K562 (cell line): Measurements from ENCODE around the gene LAMB3. TPM values are rescaled to one million over a fixed set of nuclear protein-coding genes. Genes with fewer than 3 reads are reported as not detected.

Experiments used
- CBFA2T2 ChIP-seq: fragments of 450-650 bp; conservative IDR thresholded peaks from 2 replicates; pipeline ENCODE4 v1.6.1; 2017; ENCODE audit warnings: mild to moderate bottlenecking
- CTCF ChIP-seq, 3 experiments: IDR thresholded peaks in 2 of 3; conservative IDR thresholded peaks in 1 of 3; 2 replicates each; pipeline ENCODE4 v1.5.1; 2011 to 2012; ENCODE audit warnings: low read length in 3 of 3, mild to moderate bottlenecking in 3 of 3, control low read depth in 2 of 3, improper control_type of control experiment in 1 of 3, inconsistent platforms in 1 of 3, low read depth in 1 of 3, mixed read lengths in 1 of 3, moderate library complexity in 1 of 3; ENCODE audit not compliant: insufficient read depth in 2 of 3
- CTCFL ChIP-seq: IDR thresholded peaks from 2 replicates; pipeline ENCODE4 v1.6.1; 2011; ENCODE audit warnings: borderline replicate concordance, low read depth, mild to moderate bottlenecking, moderate library complexity, low read length; ENCODE audit not compliant: insufficient read depth, poor library complexity, severe bottlenecking
- ELF2 ChIP-seq: fragments of 250-450 bp; sonication (Bioruptor Pico); IDR thresholded peaks from 2 replicates; pipeline ENCODE4 v1.5.0; 2021; ENCODE audit warnings: mild to moderate bottlenecking
- FOSL1 ChIP-seq: fragments of 200-800 bp; sonication (Bioruptor generic); conservative IDR thresholded peaks from 2 replicates; pipeline ENCODE4 v1.6.1; 2016; ENCODE audit warnings: missing genetic modification characterization, missing compliant biosample characterization
- HMGN3 ChIP-seq: IDR thresholded peaks from 2 replicates; pipeline ENCODE4 v1.6.1; 2011; ENCODE audit warnings: borderline replicate concordance, low read depth, mild to moderate bottlenecking, mixed read lengths, low read length; ENCODE audit not compliant: insufficient read length; ENCODE audit errors: extremely low read depth
- L3MBTL2 ChIP-seq: fragments of 450-650 bp; IDR thresholded peaks from 2 replicates; pipeline ENCODE4 v1.6.1; 2016; ENCODE audit warnings: mild to moderate bottlenecking, moderate library complexity
- MYNN ChIP-seq, 2 experiments: sonication (generic); formaldehyde crosslinking in 1 of 2; IDR thresholded peaks; 2 replicates each; pipeline versions ENCODE4 v1.5.0 to v1.6.1; 2016 to 2020; ENCODE audit warnings: antibody characterized with exemption in 1 of 2, missing genetic modification reagents in 1 of 2
- NFE2 ChIP-seq: IDR thresholded peaks from 2 replicates; pipeline ENCODE4 v1.6.1; 2014; ENCODE audit warnings: antibody characterized with exemption, low read depth
- PHF21A ChIP-seq: fragments of 450-650 bp; IDR thresholded peaks from 2 replicates; pipeline ENCODE4 v1.6.1; 2017; ENCODE audit warnings: low read depth, borderline replicate concordance
- RAD21 ChIP-seq, 2 experiments: fragments of 250-450 bp in 1 of 2; fragments of 450-650 bp in 1 of 2; sonication (Bioruptor Pico) in 1 of 2; formaldehyde crosslinking in 1 of 2; IDR thresholded peaks in 1 of 2; conservative IDR thresholded peaks in 1 of 2; 2 replicates each; pipeline versions ENCODE4 v1.4.0 to v1.8.0; 2020 to 2022; ENCODE audit warnings: mild to moderate bottlenecking in 2 of 2, moderate library complexity in 1 of 2
- TAF15 ChIP-seq: fragments of 200-400 bp; formaldehyde crosslinking; IDR thresholded peaks from 2 replicates; pipeline ENCODE4 v1.6.1; 2017; ENCODE audit warnings: mild to moderate bottlenecking, low read depth, low read length, moderate library complexity
- TRIM24 ChIP-seq, 2 experiments: fragments of 450-650 bp; IDR thresholded peaks; 2 replicates each; pipeline ENCODE4 v1.6.1; 2016
- ZNF274 ChIP-seq: IDR thresholded peaks from 2 replicates; pipeline ENCODE4 v1.6.1; 2011; ENCODE audit warnings: low read depth, mild to moderate bottlenecking, low read length, moderate library complexity, borderline replicate concordance
- ZNF318 ChIP-seq, 2 experiments: fragments of 450-650 bp; IDR thresholded peaks; 2 replicates each; pipeline ENCODE4 v1.6.1; 2016; ENCODE audit warnings: mild to moderate bottlenecking in 2 of 2, borderline replicate concordance in 1 of 2, low read depth in 1 of 2, moderate library complexity in 1 of 2
- ZNF324 ChIP-seq: fragments of 250-450 bp; sonication (Bioruptor Pico); IDR thresholded peaks from 2 replicates; pipeline ENCODE4 v1.4.0; 2020; ENCODE audit warnings: mild to moderate bottlenecking
- polyA plus RNA-seq, 8 experiments: library from polyadenylated mRNA; depleted of rRNA in 4 of 8; stranded (reverse) in 5 of 8; unstranded in 3 of 8; fragments of >200 nt; fragmentation: Nextera tagmentation in 2 of 8; fragmentation: Illumina TruSeq in 1 of 8; extraction: Ambion mirVana in 2 of 8; extraction: Trizol in 1 of 8; gene quantifications; 2 replicates each; pipeline versions ENCODE4 v1.2.1 to v1.2.3, GENCODE V29; 2011 to 2014; ENCODE audit warnings: inconsistent platforms in 1 of 8, missing spikeins in 1 of 8
- total RNA-seq, 7 experiments: library from RNA; depleted of rRNA in 6 of 7; stranded (reverse); fragments of >200 nt in 6 of 7; fragmentation: Illumina TruSeq in 2 of 7; extraction: Trizol in 2 of 7; gene quantifications; 2 replicates each; pipeline versions ENCODE4 v1.2.1 to v1.2.3, GENCODE V29; 2011 to 2021; ENCODE audit warnings: low replicate concordance in 1 of 7

Gene LAMB3
- total and polyA plus RNA-seq, 9 of the 15 experiments (the other 6 are each of a cell fraction or from before 2014, with no cell fraction given) = 0.08 to 1.3 (median 0.91) TPM

- TF ChIP-seq ZNF318 (IDR thresholded peaks at IDR 0.05; ENCODE audit: borderline replicate concordance in 1 of 2, low read depth in 1 of 2) (no peak), CTCF (IDR thresholded peaks at IDR 0.05 in 2 of 3, conservative IDR thresholded peaks at IDR 0.05 in 1 of 3; ENCODE audit: insufficient read depth in 2 of 3, low read depth in 1 of 3, low read length in 3 of 3) (peak; percentile 89 to 97 (median 90)), TRIM24 (IDR thresholded peaks at IDR 0.05) (no peak), CBFA2T2 (peak; percentile 42; the same call in 1 of the 2 replicates), RAD21 (CRISPR knock-in tag; conservative IDR thresholded peaks at IDR 0.05 in 1 of 2, IDR thresholded peaks at IDR 0.05 in 1 of 2) (peak; percentile 71 to 82), ZNF274 (no peak), L3MBTL2 (no peak), HMGN3 (peak; percentile 47), TAF15 (no peak), PHF21A (no peak), ZNF324 (CRISPR knock-in tag) (no peak), ELF2 (no peak), CTCFL (peak; percentile 79), MYNN (IDR thresholded peaks at IDR 0.05) (0 out of 2 replicates have a peak, but pooled peaks have one; percentile 35), MYNN (CRISPR knock-in tag; IDR thresholded peaks at IDR 0.05) (no peak), FOSL1 (tag) (peak; percentile 52; the same call in 1 of the 2 replicates), NFE2 (peak; percentile 28; the same call in 1 of the 2 replicates)
Measured at GRCh38 chr1:209627732-209628196, 24.5 kb downstream of the LAMB3 start (continued).
